Renal cortex interstitium (tissue), 11 donors: ENCODE data around the gene BMP15. TPM values are rescaled to one million over a fixed set of nuclear protein-coding genes. Genes with fewer than 3 reads are reported as not detected.

Source experiments
- DNase-seq, 11 donors: peaks; one replicate each; pipeline ENCODE4 v3.0.0-alpha.2; 2013; ENCODE audit warnings: low read depth in 9 of 11, low spot score in 4 of 11; ENCODE audit errors: extremely low read depth in 1 of 11
- polyA plus RNA-seq, 3 donors: library from polyadenylated mRNA; unstranded; fragments of 120-200 nt; gene quantifications; one replicate each; pipeline ENCODE4 v1.2.1, GENCODE V29; 2013; ENCODE audit not compliant: insufficient read length in 3 of 3

The BMP15 gene
- polyA plus RNA-seq, 3 donors = not detected

DNA sequence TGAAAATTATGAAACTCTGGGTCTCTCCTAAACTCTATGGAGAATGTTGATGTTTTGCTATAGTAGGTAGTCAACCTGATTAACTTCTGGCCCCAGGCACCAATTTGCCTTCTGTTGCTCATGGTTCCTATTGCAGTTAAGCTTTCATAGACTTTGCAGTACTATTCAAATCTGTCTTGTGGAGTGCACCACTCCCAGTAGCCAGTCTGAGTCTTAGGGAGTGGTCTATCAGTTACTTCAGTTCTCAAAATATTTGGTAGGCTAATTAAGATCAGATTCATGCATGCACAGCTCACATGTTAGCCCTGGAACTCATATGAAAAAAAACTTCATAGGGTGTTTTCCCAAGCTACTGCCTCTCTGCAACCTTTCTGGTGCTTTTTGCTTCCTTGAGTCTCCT, 53.3 kb downstream of the BMP15 start:
- DNase-seq = no peak

Other genes with a start within 250 kb of the BMP15 start
- 10 to 100 TPM; 17.4 to 23.1 (median 17.4) TPM for gene SHROOM4, start 96.5 kb upstream of the BMP15 start, polyA plus RNA-seq